AG09319 (cell line): ENCODE measurements around the gene TAF4B.

Source experiments
- DNase-seq: peaks from one replicate; pipeline ENCODE4 v3.0.0-alpha.2; 2010; ENCODE audit warnings: low read depth; ENCODE audit errors: extremely low read depth
- CTCF ChIP-seq: IDR thresholded peaks from 2 replicates; pipeline ENCODE4 v1.5.1; 2011; ENCODE audit warnings: low read depth, mild to moderate bottlenecking, inconsistent platforms, low read length, moderate library complexity

Gene TAF4B

DNA sequence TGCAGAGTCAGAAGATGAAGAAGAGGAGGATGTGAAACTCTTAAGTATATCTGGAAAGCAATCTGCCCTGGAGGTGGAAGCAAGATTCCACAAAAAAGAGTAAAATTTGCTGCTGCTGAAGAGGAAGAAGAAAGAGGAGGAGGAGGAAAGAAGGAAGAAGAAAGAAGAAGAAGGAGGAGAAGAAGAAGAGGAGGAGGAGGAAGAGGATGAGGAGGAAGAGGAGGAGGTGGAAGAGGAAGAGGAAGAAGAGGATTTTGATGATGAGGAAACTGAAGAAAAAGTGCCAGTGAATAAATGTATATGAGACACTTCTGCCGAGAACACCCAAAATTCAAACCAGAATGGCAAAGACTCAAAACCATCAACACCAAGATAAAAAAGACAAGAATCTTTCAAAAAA is 20.9 kb upstream of the TAF4B start:
- no peak for TF ChIP-seq CTCF
- no peak for DNase-seq

DNA sequence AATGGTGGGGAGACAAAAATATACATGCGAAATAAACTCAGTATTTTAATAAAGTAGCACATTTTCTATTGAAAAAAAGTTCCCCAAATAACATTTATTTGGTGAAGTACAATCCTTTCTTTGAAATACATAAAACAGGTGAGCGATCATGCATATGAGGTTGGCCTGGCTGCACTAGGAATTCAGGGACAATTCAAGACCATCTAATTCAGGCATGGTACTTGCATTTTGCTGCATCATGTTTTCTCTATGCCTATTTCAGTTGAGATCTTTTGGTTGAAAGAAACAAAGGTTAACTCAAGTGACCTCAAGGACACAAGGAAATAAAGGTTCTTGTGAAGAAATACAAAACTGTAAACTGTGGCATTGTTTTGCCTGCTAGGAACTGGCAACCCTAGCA is 19.8 kb upstream of the TAF4B start:
- no peak for TF ChIP-seq CTCF
- no peak for DNase-seq

GRCh38 chr18:26207937-26208336 is 18.3 kb upstream of the TAF4B start:
- TF ChIP-seq CTCF: no peak
- DNase-seq: no peak

- no peak for TF ChIP-seq CTCF
- DNase-seq: no peak
These were observed 17.3 kb upstream of the TAF4B start for GRCh38 chr18:26208977-26209376.

DNA sequence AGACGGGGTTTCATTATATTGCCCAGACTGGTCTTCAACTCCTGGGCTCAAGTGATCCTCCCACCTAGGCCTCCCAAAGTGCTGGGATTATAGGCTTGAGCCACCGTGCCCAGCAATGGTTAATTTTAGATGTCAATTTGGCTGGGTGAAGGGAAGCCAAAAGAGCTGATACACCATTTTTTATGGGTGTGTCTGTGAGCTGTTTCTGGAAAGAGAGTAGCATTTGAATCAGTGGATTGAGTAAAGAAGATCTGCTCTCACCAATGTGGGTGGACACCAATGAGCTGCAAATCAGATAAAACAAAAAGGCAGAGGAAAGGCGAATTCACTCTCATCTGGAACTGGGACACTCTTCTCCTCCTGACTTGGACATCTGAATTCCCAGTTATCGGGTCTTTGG is 16.1 kb upstream of the TAF4B start:
- no peak for DNase-seq
- no peak for TF ChIP-seq CTCF

GRCh38 chr18:26215247-26215970 is 10.8 kb upstream of the TAF4B start:
- DNase-seq: no peak

More at GRCh38 chr18:26215247-26215970, 10.8 kb upstream of the TAF4B start:
- no peak for TF ChIP-seq CTCF
